Tongue (tissue), 2 donors: ENCODE results near the gene HIPK2. TPM values are rescaled to one million over a fixed set of nuclear protein-coding genes. Genes with fewer than 3 reads are reported as not detected.

Experiments
- DNase-seq: peaks from one replicate; pipeline ENCODE4 v3.0.0-alpha.2; 2015
- total RNA-seq: library from RNA; depleted of rRNA; stranded (reverse); fragments of >200 nt; gene quantifications from one replicate; pipeline ENCODE4 v1.2.3, GENCODE V29; 2014

HIPK2 gene
- total RNA-seq, result 14.8 TPM

DNA sequence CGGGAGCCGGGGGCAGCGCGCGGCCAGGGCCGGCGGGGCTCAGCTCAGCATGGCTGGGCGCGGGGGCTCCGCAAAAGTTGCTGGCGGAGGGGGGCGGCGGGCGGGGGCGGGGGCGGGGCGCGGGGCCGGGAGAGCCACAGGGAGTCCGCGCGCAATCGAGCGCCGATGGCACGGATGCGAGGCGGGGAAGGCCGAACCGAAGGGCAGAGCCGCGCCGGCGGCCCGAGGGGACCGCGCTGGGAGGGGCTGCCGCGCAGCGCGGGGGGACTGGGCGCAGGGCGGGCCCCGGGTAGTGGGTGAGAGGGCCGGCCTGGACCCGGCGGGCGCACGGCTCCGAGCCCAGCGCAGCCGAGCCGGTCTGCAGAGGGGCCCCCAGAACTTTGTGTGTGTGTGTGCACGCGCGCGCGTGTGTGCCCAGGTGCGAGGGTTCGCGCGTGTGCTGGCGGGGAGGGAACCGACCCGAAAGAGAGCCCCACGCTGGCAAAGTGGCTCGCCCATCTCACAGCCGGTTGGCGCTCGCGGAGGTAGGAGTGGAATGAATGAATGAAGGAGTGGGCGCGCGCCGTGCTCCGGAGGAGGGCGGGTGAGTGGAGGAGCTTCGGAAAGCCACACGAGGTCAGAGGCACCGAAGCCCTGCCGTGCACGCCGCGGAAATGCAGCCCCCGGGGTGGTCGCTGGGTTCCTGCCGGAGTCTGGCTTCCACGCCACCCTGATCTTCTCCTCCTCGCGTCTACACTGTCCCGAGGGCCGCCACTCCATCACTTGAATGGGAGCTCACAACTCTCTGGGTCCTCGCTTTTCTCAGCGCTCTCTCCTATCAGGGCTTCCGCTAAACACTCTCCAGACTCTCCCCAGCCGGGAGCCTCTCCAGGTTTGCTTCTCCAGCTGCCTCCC, at the start of gene HIPK2:
HIPK2 (minus strand) TSS at position 51 of the 894 bp plus-strand sequence. CDS start 375 bp downstream, outside the sequence.
- DNase-seq, result peak; percentile 90

DNA sequence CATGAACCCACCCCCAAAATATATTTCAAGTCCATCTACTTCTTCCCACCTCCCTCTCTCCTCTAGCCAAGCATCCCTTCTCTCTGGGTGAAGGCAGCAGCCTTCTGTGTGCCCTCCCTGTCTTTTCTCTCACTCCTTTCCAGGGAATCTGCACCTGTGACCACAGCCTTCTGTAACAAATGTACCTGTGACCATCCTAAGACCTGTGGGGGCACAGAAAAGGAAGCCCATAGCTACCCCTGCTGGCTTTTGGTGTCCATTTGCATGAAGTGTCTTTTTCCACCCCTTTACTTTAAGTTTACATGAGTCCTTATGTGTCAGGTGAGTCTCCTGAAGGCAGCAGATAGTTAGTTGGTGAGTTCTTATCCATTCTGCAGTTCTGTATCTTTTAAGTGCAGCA, 49.2 kb upstream of the HIPK2 start:
- no peak for DNase-seq

DNA sequence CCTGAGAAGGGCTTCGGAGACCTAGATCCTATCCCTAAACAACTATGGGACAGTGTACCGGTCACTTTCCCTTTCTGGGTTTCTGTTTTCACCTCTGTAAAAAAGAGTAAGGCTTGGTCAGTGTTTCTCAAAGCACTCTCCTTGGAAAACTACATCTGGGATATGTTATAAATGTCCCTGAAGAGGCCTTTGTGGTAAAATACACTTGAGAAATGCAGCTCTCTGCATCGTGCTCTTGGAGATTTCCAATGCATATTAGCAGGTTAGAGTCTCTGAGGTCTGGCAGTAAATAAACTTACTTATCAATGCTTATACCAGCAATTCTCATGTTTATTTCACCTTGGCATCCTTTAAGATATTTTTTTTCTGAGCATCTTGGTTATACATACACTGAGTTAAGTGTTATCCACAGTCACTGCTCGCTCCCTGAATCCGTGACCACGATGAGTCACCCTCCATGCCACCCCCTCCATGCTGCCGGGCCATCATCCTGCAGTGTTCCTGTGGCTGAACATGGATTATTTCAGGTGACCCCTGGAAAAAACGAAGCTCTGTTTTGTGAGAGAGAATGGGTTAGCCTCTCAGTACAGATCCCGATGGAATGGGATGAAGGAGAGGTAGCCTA, 48.0 kb upstream of the HIPK2 start:
- no peak for DNase-seq

- no peak for DNase-seq
Observed at GRCh38 chr7:139823959-139824521, 46.2 kb upstream of the HIPK2 start.

DNA sequence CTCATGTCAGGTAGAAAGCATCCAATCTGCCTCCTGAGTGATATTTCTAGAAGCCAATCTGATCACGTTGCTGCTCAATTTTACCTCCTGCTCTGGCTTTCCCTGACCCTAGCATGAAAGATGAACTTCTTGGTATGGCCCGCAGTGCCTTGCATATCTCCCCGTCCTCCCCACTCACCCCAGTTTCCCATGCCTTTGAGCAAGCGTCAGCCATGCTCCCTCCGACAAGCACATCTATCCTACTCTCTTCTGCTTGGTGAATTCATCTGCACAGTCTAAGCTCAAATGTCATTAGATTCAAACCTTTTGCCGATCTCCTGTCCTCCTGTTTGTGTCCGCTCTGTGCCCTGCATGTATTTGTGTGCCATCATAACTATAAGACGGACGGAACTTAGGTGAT, 45.1 kb upstream of the HIPK2 start:
- DNase-seq, result no peak

GRCh38 chr7:139821349-139822105, 43.7 kb upstream of the HIPK2 start:
- DNase-seq, result no peak

GRCh38 chr7:139820089-139820488, 42.3 kb upstream of the HIPK2 start:
- no peak for DNase-seq

GRCh38 chr7:139817249-139817648, 39.5 kb upstream of the HIPK2 start:
- no peak for DNase-seq

DNA sequence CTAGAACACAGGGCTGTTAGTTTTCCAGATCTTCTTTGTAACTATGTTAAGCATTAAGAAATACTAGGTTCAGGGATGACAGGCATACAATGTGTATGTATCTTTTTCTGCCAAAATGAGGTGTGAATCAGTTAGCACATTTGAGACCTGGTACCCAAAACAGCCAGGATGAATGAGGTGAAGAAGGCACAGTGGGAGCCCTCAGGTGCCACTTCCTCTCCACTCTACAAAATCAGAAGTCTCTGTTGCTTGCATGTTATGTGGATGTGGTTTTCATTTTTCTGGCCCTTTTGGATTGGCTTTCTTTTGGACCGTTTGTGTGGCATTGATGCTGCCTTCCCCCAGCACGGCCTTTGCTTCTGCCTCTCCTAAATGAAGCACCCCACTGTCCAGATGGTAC, 35.9 kb upstream of the HIPK2 start:
- no peak for DNase-seq

- DNase-seq, result no peak
Observed at GRCh38 chr7:139813151-139813550, 35.4 kb upstream of the HIPK2 start.

DNA sequence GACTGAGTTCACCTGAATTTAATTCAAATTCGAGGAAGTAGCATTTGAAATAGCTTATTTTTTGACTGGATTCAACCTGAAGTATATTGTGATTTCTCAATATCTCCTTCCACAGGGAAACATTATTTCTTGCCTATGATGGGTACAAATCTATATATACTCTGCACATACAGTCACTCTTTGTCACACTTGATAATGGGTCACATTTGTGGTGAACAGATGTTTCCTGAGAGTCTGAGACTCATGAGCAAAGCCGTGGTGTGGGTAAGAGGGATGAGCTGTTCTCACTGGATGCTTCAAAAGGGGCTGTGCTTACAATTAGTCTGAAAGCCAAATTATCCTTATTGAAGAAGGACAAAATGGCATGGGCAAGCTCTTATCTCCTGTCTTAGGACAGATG, 33.3 kb upstream of the HIPK2 start:
- no peak for DNase-seq

DNA sequence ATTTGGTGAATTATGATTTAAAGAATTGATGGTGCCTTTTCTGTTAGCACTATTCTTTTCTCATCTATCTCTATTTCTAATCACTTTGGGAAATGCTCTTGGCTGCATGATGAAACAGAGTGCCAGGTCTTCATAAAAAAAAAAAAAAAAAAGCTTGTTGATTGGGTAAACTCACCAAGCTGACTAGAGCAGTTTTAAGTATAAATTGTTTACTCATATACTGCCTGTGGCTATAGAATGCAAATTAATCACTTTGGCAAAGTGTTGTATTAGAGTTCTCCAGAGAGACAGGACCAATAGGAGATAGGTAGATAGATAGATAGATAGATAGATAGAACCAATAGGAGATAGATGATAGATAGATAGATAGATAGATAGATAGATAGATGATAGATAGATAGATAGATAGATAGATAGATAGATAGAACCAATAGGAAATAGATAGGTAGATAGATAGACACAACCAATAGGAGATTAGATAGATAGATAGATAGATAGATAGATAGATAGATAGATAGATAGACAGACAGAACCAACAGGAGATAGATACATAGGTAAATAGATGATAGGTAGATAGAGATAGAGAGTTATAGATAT, 31.1 kb upstream of the HIPK2 start:
- DNase-seq, result no peak

DNA sequence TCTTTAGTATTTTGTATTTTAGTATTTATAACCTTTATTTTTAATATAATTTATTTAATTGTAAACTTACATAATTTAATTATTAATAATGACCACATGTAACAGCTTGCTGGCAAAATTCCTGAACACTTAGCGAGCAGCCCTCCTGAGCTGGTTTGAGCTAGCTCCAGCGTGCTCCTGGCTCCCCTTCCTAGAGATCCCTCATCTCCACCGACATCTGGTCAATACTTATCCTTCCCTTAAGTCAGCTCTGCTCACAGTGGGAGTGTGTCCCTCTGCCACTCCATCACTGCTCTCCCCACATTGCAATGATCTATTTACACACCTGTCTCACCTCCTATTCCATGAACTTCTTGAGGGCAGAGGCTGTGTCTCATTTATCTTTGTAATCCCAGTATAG, 30.6 kb upstream of the HIPK2 start:
- no peak for DNase-seq

- DNase-seq, result no peak
Observed at GRCh38 chr7:139807009-139807408, 29.2 kb upstream of the HIPK2 start.

- DNase-seq, result no peak
Observed at GRCh38 chr7:139804571-139804970, 26.8 kb upstream of the HIPK2 start.

GRCh38 chr7:139799586-139799985, 21.8 kb upstream of the HIPK2 start:
- no peak for DNase-seq

GRCh38 chr7:139798892-139799291, 21.1 kb upstream of the HIPK2 start:
- DNase-seq, result no peak

DNA sequence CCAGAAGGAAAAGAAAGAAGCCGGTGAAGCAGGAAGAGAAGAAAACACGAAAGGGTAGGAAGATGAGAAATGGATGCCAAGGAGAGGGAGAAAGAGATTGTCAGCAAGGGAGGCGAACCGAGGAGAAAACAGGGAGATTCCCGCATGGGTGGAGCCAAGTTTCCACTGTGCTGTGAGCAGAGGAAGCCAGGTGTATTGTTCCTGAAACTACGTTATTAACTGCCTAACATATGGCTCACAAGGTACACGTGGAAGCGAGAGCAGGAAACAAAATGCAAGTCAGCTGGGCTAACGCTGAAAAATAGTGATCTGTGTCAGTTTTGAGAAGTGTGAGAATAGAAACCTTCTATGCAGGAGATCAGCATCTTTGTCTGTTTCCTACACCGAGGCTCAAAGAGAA, 20.4 kb upstream of the HIPK2 start:
- DNase-seq, result no peak

- DNase-seq, result no peak
Observed at GRCh38 chr7:139797607-139798006, 19.8 kb upstream of the HIPK2 start.

- DNase-seq, result no peak
Observed at GRCh38 chr7:139791316-139791715, 13.5 kb upstream of the HIPK2 start.

DNA sequence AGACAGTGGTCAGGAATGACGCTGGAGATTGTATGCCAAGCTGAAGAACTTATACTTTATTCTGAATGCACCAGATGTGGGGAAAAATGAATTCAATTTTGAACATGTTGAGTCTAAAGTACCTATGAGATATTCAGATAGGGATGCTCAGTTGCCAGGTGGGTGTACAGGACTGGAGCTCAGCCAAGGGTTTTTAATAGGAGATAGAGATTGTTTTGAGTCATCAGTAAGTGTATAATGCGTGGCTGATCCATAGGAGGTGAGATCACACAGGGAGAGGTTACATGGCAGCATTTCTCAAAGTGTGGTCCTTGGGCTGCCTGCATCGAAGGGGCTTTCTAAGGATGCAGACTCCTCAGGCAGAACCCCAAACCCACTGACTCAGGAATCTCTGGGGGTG, 6.8 kb upstream of the HIPK2 start:
- DNase-seq, result no peak

DNA sequence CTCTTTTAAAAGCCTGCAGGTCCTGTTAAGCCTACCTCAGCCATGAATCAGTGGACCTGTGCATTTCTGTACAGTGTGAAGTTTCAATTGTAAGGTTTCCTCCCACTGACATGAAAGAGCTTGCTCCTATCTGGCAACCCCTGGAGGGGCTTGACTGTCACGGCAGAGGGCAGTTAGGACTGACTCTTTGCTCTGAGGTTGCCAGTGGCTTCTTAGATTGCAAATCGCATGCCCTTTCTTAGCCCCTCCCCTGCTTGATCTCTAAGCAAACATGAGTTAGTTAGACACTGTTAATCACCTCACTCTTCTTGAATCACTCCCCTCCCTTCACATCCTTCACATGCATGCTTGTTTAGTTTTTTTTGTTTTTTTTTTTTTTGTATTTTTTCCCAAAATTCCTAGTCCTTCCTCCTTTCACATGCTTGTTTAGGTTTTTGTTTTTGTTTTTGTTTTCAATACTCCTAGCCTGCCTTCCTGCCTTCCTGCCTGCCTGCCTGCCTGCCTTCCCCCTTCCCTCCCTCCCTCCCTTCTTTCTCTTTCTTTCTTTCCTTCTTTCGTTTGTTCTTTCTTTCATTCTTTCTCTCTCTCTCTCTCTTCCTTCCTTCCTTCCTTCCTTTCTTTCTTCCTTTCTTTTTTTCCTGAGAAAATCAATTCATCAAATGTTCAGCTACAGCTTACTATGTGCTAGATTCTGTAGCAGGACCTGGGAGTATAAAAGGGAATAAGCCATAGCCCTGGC, 6.0 kb upstream of the HIPK2 start:
- DNase-seq, result no peak
